HFFc6 (cell line): Measurements from ENCODE around the gene UAP1L1. TPM values are rescaled to one million over a fixed set of nuclear protein-coding genes. Genes with fewer than 3 reads are reported as not detected.

ENCODE experiments used
- DNase-seq: peaks from one replicate; pipeline ENCODE4 v3.0.0-alpha.2; 2018
- H3K27ac Mint-ChIP-seq: 2 replicates; pipeline ENCODE4 v1.8.0; 2020; ENCODE audit warnings: mild to moderate bottlenecking, mixed read lengths
- H3K27me3 Mint-ChIP-seq: 2 replicates; pipeline ENCODE4 v1.8.0; 2021; ENCODE audit warnings: mild to moderate bottlenecking, moderate library complexity, mixed read lengths; ENCODE audit not compliant: insufficient read depth
- H3K36me3 Mint-ChIP-seq: 2 replicates; pipeline ENCODE4 v1.8.0; 2021; ENCODE audit warnings: low read depth, mixed read lengths
- H3K4me1 Mint-ChIP-seq: 2 replicates; pipeline ENCODE4 v1.8.0; 2020; ENCODE audit warnings: low read depth, mixed read lengths
- H3K4me3 Mint-ChIP-seq: 2 replicates; pipeline ENCODE4 v1.8.0; 2020; ENCODE audit warnings: mild to moderate bottlenecking, moderate library complexity, mixed read lengths
- H3K9me3 Mint-ChIP-seq: 2 replicates; pipeline ENCODE4 v1.8.0; 2020; ENCODE audit warnings: mild to moderate bottlenecking, mixed read lengths
- total RNA-seq, 6 experiments: library from RNA; stranded (reverse); fragmentation: NEBNext Ultra II Directional; extraction: Animal tissue kit (Norgen Biotek cat#: 25700); gene quantifications; 2 replicates in 1 of 6; 3 replicates in 5 of 6; pipeline ENCODE4 v1.2.3, GENCODE V29; 2021
- TF ChIP-seq, protein P1 (sequence below): fragments of 200-600 bp; sonication (generic); IDR thresholded peaks from 2 replicates; pipeline ENCODE4 v1.5.0; 2021; ENCODE audit warnings: antibody characterized with exemption, mild to moderate bottlenecking

UAP1L1 gene
- total RNA-seq, 6 experiments from 2014 or later = 9.4 to 13.1 (median 10.6) TPM

- Mint-ChIP-seq H3K4me3 (peak overlapping the region; percentile 49; the same call in 1 of the 2 replicates), H3K4me1 (peaks cover 49% of the 10 kb centered on the region), H3K36me3 (no peaks in the 10 kb centered on the region), H3K27me3 (peaks cover 3% of the 10 kb centered on the region; the same call in 1 of the 2 replicates), H3K9me3 (no peaks in the 10 kb centered on the region), H3K27ac (peak overlapping the region; percentile 94)
- peak; percentile 96 for DNase-seq
- TF ChIP-seq, protein P1, sequence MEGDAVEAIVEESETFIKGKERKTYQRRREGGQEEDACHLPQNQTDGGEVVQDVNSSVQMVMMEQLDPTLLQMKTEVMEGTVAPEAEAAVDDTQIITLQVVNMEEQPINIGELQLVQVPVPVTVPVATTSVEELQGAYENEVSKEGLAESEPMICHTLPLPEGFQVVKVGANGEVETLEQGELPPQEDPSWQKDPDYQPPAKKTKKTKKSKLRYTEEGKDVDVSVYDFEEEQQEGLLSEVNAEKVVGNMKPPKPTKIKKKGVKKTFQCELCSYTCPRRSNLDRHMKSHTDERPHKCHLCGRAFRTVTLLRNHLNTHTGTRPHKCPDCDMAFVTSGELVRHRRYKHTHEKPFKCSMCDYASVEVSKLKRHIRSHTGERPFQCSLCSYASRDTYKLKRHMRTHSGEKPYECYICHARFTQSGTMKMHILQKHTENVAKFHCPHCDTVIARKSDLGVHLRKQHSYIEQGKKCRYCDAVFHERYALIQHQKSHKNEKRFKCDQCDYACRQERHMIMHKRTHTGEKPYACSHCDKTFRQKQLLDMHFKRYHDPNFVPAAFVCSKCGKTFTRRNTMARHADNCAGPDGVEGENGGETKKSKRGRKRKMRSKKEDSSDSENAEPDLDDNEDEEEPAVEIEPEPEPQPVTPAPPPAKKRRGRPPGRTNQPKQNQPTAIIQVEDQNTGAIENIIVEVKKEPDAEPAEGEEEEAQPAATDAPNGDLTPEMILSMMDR = no peak
Measured at GRCh38 chr9:137083394-137084004, 6.2 kb downstream of the UAP1L1 start.

DNA sequence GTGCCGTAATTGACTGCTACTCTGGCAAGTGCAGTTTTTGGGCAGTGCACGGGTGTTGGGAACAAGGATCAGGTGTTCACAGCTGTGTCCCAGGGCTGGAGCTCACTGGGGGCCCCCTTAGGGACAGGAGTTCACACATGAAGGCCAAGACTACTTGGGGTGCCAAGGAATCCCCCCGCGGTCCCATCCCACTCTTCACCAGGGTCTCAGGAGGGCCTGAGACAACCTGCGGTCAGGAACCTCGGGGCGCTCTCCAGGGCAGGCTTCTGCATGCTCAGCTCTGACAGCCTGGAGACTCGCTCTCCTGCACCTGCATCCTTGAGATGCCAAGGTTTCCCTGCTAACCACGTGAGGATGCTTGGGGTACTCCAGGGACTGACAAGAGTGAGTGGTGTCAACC is 7.2 kb downstream of the UAP1L1 start:
- Mint-ChIP-seq H3K27ac (peak overlapping the region; percentile 97), H3K4me3 (no peak overlapping the region), H3K9me3 (no peaks in the 10 kb centered on the region), H3K36me3 (peaks cover 4% of the 10 kb centered on the region; the same call in 1 of the 2 replicates), H3K4me1 (peaks cover 58% of the 10 kb centered on the region), H3K27me3 (peaks cover 3% of the 10 kb centered on the region; the same call in 1 of the 2 replicates)
- DNase-seq = no peak
- TF ChIP-seq, protein P1 = no peak

DNA sequence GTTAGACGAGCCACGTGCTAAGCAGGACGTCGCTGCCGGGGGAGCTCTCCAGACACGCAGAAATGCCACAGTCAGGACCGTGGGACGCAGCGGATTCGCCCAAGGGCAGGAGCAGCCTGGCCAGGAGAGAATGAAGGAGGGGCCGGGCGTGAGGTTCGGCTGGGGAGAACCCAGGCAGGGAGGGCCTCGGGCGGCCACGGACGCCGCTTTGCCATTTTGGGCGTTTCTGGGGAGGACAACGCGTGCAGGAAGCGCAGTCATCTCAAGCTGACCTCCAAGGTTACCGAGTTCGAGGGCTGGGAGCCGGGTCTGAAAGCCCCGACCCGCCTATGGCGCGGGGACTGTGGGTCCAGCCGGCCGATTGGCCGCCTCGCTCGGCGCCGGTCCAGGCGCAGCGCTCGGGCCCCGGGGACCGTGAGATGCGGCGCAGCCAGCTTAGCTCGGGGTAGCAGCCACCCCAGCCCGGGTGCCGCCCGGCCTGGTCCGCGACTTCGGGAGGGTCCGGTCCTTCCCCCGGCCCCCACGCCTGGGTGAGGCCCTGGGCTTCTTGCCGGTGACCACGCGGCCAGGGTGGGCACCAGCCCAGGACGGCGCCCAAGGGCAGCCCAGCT is 8.7 kb downstream of the UAP1L1 start:
- TF ChIP-seq, protein P1 = no peak
- Mint-ChIP-seq H3K27ac (peak overlapping the region; percentile 97), H3K9me3 (no peaks in the 10 kb centered on the region), H3K4me3 (peak overlapping the region; percentile 87), H3K27me3 (peaks cover 3% of the 10 kb centered on the region), H3K36me3 (peaks cover 4% of the 10 kb centered on the region; the same call in 1 of the 2 replicates), H3K4me1 (peaks cover 59% of the 10 kb centered on the region)
- peak; percentile 46 for DNase-seq

GRCh38 chr9:137086531-137087408 is 9.5 kb downstream of the UAP1L1 start, which contains the start of gene MAN1B1:
MAN1B1 (plus strand) TSS chr9:137086985; CDS start chr9:137087000, 15 bp downstream.
- Mint-ChIP-seq H3K9me3 (no peaks in the 10 kb centered on the region), H3K27me3 (peaks cover 3% of the 10 kb centered on the region), H3K36me3 (peaks cover 4% of the 10 kb centered on the region; the same call in 1 of the 2 replicates), H3K27ac (peak within 1 kb of the TSS; percentile 97), H3K4me3 (peak within 1 kb of the TSS; percentile 94), H3K4me1 (peaks cover 59% of the 10 kb centered on the region)
- peak; percentile 98 for DNase-seq
- TF ChIP-seq, protein P1 = no peak

- peaks cover 52% of the 10 kb centered on the region for H3K4me1 Mint-ChIP-seq
- no peaks in the 10 kb centered on the region for H3K9me3 Mint-ChIP-seq
- H3K27ac Mint-ChIP-seq = peak overlapping the region; percentile 81
- peaks cover 4% of the 10 kb centered on the region; the same call in 1 of the 2 replicates for H3K36me3 Mint-ChIP-seq
- no peak for DNase-seq
- H3K4me3 Mint-ChIP-seq = peak overlapping the region; percentile 94
- H3K27me3 Mint-ChIP-seq = peaks cover 3% of the 10 kb centered on the region
- TF ChIP-seq, protein P1 = no peak
Measured at GRCh38 chr9:137087409-137087925, 10.2 kb downstream of the UAP1L1 start.
